CMK (cell line): ENCODE results near the gene NPHP4.

Experiments used
- DNase-seq: peaks from one replicate; pipeline ENCODE4 v3.0.0-alpha.2; 2010; ENCODE audit warnings: low read depth

NPHP4 gene

DNA sequence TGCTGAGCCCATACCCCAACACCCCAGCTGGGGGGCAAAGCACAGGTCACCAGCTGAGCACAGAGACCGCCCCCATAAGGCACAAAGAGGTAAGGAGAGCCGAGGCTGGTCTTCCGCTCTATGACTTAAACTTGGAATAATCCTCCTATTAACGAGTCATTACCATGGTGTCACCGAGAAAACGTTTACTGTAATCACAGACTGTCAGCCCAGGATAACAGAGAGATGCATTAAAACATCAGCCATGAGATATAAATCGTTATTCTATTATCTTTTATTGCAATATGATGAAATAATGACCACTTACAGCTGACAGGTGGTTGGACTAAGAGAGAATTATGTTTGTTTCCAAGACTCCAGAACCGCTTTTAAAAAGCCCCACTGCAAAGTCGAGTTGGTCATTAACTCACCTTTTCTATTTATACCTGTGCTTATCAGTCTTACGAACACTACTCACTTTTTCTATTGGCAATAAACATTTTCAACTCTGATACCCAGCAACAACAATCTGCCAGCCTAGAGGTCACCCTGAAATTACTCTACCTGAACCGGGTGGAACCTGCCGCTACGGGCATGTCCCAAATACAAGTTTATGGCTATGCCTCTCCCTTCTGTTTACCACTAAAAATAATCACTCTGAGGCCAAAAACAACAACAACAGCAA is 21.5 kb downstream of the NPHP4 start:
- no peak for DNase-seq

DNA sequence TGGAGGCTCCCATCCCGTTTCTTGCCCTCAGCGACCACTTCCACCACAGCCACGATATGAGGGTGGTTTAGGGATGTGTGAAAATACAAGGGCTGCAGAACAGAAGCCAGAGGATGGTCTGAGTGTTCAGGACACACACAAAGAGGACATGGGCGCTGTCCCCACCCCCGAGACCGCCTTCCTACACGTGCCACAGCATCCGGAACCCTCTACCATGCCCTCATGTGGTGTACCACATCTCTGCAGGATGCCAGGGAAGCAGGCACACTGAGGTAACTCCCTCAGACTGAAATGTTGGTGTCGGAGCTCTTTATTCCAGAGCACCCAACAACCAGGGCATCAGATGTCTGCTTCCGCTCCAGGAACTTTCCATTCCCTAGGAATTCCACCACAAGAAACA is 23.1 kb downstream of the NPHP4 start:
- DNase-seq = no peak

DNA sequence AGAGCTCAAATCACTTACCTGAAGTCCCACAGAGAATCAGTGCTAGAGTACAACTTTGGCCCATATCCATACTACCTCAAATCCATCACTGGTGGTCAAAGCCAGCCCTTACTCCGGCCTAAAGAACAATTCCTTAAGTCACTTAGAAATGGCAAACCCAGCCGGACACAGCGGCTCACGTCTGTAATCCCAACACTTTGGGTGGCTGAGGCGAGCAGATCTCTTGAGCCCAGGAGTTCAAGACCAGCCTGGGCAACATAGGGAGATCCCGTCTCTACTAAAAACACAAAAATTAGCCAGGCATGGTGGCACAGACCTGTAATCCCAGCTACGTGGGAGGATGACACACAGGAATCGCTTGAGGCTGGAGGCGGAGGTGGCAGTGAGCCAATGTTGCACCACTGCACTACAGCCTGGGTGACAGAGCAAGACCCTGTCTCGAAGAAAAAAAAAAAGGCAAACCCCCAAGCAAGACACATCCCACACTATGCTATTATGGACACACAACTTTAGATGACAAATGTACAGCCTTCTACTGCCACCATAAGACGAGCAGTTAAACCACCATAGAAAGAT is 24.0 kb downstream of the NPHP4 start:
- DNase-seq = no peak

DNA sequence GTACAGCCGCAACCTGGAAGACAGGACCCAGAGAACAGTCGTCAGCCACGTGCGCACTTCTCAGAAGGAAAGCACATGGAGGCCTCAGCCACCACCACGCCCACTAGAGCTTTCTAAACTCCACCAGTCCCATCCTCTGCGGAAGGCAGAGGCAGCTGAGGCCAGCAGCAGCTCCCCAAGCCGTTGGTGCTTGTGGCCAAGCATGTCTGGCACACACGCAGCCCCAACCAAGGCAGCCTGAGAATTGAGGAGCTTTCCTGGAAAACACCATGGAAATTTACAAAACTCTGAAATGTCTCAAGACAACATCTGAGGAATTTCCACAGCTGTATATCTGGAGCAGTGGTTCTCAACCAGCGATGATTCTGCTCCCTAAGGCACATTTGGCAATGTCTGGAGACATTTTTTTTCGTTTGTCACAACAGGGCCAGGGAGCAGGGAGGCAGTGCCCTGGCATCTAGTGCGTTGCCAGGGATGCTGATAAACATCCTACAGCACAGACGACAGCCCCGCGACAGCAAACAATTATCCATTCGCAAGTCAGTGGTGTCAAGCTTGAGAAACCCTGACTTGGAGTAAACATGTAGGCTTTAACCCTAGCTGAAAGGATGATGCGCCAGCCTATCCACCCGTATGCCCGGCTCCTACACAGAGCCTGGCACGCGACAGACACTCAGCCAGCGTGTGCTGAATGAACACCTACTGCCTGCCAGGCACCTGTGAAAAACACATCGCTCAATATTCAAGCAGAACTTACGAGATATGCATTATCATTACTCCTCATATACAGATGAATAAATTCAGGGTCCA is 24.7 kb downstream of the NPHP4 start:
- DNase-seq = no peak

DNA sequence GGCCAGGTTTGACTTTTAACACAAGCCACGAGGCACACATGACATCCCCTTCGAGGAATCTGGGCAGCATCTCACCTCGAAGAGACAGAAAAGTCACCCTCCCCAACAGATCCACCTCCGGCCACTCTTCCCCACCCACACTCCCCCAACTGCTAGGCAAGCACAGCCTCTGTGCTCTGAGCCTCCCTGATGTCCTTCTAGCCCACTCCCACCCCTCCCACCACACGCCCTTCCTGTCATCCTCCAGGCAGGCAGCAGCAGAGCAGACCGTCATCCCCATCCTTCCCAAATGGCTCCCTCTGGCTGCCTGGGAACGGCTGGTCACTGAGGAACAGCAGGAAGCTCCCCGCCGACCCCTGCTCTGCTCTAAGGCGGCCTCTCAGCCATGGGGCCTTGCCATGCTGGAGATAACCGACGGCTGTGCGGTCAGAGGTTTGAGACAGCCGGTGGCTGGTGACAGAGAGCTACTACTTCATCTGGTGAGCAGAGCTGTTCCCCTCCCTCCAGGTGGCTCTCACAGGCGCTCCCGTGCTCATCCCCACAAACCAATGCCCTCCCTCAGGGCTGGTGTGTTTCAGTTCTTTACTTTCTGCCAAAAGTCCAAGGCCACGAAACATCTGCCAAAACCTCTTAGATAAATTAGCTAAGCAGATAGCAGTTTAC is 25.6 kb downstream of the NPHP4 start:
- DNase-seq = no peak

DNA sequence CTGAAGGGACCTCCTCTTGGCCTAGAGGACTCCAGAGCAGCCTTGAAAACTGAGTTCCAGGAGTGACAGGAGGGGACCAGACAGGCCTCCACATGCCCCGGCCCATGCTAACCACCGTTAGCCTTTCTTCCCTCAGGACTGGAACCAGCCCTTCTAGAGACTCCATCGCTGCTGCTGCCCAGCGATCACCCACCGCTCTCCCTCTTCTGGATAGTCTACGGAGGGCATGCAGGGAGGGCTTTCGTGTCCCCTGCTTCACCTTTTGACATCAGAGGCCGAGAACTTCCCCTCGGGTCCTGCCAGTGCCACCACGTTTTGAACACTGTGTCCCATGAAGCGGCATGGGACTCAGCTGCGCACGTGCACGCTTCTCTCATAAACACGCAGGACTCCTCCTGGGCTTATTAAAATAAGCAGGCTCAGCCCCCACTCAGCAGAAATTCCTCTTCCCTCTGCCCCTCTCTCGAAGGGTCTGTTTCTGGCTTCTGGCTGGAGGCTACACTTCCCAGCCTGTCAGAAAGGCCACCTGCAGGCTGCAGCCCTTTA is 26.6 kb downstream of the NPHP4 start:
- no peak for DNase-seq

DNA sequence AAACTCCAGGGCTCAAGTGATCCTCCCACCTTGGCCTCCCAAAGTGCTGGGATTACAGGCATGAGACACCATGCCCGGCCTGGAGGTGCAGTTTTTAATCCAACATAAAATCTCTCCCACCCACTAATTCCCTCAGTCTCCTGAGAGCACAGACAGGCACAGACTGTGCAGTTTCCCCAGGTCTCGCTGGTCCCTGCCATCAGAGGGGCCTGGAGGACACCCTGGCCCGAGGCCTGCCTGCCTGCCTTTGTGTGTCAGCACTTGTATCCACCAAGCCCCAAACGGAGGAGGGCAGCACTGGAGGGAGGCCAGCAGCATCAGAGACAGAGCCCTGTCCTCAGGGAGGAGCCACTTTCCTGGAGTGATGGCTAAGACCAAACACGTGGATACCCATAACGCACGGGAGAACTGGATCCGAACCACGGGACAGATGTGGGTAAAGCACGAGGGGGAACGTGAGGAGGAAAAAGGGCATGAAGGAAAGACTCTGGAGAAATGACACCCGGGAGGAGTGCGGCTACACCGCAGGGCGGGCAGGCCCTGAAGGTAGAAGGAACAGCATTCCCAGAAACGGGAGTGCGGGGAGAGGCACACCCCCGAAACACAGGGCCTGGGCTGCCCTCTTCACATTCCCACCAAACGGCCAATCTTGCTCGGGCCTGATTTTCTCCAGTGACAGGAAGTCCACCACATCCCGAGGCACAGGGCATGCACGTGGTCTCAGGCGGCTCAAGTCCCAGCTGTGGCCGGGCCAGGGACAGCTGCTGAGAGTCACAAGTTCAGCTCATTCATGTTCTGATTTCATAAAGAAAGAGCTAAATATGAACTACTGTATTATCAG is 29.7 kb downstream of the NPHP4 start:
- DNase-seq = no peak

DNA sequence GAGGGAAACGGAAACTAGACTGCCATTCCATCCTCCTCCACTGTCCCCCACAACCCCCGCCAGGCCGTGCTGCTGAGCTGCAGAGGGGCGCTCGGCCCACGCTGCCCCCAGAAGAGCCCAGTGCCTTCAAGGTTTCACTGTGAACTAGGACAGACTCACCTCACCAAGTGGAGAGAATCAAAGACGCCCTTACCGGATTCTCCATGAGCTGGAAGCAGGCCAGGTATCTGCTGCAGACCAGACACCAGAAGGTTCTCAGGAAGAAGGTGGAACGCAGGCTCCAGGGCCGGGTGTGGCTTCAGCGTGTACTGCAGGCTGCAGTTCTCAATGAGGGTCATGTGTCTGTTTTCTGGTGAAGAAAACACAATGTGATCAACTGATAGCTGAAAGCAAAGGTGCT is 30.6 kb downstream of the NPHP4 start:
- no peak for DNase-seq

DNA sequence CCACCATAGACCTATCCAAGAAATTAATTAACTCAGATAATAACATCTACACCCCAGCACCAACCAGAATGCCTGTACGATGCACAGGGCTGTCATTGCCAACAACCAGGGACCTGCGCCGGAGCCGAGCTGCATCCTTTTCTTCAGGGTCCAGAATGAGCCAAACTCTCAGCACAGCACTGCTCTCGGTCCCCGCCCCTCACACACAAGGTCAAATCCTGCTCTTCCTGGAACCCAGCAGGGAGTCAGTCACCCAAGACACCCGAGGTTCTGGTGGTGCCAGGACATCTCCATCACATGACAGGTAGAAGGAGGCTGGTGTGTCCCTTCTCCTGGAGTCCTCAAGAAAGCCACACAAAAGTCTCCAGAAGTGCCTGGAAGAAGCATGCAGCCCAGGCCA is 31.9 kb downstream of the NPHP4 start:
- DNase-seq = no peak

DNA sequence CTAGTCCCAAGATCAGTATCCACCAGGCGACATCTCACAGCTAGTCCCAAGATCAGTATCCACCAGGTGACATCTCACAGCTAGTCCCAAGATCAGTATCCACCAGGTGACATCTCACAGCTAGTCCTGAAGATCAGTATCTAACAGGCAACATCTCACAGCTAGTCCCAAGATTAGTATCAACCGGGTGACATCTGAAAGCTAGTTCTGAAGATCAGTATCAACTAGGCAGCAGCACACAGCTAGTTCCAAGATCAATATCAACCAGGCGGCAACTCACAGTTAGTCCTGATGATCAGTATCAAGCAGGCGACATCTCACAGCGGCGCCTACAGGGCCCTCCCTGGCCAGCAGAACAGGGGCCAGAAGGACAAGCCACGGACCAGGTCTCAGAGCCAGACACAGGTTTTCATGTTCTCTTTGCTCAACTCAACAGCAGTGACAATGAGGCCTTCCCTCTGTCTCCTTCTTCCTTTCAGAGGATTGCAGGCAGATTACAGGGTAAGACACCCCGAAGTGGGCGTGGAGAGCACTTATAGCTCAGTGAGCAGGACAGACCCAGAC is 32.5 kb downstream of the NPHP4 start:
- DNase-seq = no peak

DNA sequence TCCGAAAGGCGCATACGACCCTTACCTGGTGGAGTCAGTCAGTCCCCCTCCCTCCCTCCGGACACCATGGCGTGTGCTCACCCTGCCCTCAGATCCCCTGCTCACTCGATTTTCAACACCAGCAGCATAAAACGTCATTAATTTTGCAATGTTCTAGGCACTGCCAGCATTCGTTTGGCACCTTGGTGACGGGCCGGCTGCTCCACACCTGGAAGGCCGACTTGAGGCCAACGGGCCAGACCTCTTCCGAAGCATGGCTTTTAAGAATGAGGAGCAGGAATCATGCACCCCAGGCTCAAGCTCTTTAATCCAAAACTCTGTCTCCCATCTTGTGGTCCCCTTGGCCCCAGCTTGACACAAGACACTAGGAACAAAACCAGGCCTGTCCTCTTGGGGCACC is 33.1 kb downstream of the NPHP4 start:
- DNase-seq = no peak

DNA sequence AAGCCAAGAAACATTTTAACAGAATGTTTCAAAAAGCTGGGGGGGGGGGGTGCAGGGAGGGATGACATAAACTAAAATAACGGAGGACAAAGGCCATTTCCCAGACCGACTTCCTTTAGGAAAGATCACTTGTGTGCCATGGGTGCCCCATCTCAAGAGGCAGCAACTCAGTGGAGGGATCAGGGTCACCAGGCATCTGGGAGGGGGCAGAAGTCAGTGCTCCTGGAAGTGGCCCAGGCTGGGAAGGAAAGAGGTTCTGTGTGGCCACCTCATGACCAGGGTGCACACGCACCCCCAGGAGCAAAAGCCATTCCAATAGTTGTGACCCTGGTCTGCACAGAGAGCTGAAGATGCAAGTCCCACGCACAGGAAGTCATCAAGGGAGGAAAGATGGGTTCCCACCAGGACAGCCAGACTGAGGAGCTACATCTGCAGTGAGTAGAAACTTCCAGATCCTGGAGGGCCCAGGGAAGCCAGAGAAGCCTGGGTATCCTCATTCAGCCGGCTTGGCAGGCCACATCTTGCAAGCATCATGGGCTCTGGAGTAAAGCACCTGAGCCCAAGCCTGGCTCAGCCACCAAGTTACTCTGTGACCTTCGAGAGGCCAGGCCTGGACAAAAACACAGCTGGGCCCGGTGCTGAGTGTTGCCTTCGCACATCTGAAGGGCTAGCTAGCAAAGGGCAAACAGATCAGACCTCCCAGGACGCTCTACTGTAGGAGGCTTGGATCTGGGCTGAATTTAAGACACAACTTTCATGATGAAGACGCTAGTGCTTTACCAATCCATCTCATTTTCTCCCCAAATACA is 36.0 kb downstream of the NPHP4 start:
- DNase-seq = no peak

DNA sequence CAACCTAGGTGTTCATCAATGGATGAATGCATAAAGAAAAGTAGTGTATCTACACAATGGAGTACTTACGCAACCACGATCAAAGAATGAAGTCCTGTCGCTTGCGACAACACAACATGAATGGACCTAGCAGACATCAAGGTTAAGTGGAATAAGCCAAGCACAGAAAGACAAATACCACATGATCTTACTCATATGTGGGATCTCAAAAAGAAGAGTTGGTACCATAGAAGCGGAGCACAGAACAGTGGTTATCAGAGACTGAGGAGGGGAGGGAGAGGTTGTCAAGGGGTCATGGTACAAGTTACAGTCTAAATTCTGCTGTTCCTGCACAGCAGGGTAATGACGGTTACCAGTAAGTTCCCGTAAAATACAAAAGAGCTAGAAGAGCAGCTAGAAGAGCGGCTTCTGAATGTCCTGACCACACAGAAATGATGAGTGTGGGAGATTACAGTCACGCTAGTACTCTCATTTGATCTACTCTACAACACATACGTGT is 36.7 kb downstream of the NPHP4 start:
- no peak for DNase-seq

DNA sequence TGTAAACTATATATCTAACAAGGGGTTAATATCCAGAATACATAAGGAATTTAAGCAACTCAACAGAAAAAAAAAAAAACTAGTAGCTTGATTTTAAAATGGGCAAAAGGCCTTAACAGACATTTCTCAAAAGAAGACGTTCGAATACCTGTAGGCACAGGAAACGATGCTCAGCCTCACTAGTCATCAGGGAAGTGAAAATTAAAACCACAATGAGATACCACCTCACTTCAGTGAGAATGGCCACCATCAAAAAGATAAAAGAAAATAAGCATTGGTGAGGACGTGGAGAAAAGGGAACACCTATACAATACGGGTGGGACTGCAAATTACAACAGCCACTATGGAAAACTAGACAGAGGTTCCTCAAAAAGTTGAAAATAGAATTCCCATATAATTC is 37.3 kb downstream of the NPHP4 start:
- no peak for DNase-seq

DNA sequence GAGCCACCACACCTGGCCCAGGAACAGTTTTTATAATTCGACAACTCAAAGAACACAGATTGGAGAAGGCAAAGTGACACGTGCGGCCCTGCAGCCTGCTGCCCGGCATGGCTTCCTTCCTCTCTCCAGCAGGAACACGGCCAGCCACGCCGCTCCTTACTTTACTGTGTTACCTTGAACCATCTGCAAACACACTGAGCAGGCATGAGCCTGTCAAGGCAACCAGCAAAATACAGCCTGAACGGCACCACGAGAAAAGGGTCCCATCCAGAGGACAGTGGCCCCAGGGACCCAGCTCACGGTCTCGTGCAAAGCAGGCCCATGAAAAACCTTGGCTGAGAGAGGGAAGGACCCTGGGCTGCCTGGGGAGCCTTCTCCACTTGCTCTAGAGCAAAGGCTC is 38.8 kb downstream of the NPHP4 start:
- no peak for DNase-seq

DNA sequence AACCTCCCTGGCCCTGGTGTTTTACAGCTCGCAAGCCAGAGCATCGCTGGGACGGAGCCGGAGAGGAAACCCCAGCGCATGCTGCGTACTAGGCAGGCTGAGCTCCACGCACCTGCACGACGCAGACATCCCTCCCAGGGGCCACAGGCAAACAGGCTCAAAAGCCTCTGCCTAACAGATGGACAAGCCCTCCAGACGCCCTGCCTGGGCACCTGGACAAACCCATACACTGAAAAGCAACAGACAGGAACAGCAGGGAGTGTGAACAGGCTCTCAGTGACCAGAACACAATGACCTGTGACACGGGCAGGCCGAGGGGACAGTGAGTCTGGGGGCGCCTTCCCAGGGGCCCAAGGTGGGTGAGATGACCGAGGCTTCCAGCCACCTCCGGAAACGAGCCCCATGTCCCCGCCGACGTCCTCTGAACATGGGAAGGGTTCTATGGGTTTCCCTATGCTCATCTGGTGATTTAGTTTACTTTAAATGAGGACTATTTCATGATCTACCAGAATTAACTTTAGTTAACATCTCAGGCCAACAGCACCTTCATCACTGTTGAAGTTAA is 40.3 kb downstream of the NPHP4 start:
- DNase-seq = no peak

DNA sequence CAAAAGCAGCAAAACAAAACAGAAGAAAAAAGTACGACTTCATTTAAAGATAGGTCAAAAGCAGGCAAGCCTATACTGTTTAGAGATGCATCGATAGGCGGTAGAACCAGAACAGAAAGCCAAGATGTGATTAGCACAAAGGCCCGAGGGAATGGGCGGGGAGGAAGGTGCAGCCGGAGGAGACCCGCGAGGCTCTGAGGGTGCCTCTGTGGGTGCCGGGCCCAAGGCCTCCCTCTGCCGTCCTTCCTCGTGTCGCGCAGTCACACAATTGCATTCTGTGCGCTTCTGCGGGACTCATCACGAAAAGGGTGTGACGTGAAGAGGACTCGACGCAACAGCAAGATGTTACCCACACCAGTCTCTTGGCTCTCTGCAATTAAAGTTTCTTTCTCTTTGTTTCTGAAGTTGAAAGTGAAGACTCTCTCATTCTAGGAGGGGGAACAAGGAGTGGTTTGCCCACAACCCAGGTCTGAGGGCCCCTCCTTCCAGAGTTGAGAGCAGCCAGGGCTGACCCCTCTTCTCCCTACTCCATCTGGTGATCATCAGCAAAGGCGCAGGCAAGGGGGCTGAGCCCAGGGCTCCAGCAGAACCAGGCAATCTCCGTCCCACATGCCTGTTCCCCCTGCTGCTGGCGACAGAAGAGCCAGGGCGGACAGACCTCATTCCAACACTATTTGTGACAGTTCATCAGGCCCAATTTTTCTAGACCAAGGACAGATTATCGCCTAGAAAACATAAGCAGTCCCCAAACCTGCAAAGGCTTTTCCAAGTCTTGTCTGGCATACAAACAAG is 41.0 kb downstream of the NPHP4 start:
- no peak for DNase-seq

DNA sequence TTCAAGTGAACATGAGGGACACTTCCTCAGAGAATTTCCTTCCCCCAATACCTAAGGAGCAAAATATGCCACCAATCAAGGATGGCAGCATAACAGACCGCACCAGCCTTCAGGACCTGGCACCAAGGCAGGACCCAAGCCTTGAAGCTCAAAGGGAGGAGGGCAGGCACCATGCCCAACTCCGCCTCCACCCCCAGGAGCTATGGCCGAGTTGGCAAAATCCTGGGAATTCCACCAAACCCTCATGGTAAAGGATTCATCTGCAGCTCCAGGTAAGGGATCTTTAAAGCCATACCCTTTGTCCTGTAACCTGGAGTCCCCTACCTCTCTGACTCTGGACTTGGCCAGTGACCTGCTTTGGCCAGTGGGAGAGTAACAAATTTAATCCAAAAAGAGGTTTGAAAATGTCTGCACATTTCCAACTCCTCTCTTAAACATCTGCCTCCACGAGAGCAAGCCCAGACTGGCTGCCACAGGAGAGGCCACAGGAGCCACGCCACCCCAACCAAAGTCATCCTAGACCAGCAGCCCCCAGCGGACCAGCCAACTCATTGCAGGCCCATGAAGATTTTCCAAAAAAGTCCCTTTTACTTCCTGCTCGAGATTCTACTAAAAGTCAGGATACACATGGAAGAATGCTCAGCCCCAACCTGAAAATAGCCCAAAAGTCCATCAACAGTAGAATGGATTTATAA is 41.9 kb downstream of the NPHP4 start:
- DNase-seq = no peak

DNA sequence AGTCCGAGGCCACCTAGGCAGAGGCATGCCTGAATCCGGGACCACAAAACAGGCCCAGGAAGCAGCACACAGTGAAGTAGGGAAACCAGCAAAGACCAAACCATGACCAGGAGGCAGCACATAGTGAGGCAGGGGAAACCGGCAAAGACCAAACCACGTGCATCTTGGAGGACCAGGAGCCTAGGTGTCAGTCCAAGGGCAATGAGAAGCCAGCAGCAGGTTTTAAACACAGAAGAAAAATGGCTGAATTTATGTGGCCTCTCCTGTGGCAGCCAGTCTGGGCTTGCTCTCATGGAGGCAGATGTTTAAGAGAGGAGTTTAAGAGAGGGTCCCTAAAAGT is 42.5 kb downstream of the NPHP4 start:
- no peak for DNase-seq
